Measurements from ENCODE around the gene PKP4. TPM values are rescaled to one million over a fixed set of nuclear protein-coding genes. Genes with fewer than 3 reads are reported as not detected.

Gene PKP4
- polyA plus RNA-seq, 1 donor from 2014 or later: 24.2 TPM

- no peaks in the 10 kb centered on the region for H3K79me2 ChIP-seq (replicated peaks; ENCODE audit: insufficient read depth, low read length)
- no peak overlapping the region for H3K4me3 ChIP-seq (ENCODE audit: low read length)
- H3K36me3 ChIP-seq (ENCODE audit: insufficient read depth, low read length): no peaks in the 10 kb centered on the region
- no peaks in the 10 kb centered on the region for H3F3A ChIP-seq (ENCODE audit: insufficient read depth, low read length, poor library complexity, severe bottlenecking)
- no peaks in the 10 kb centered on the region for H3K9me3 ChIP-seq (ENCODE audit: low read length)
- no peak overlapping the region for H3K4me2 ChIP-seq (ENCODE audit: low read length)
- H3K9me2 ChIP-seq (ENCODE audit: insufficient read depth, low read length): no peaks in the 10 kb centered on the region
- H4K20me1 ChIP-seq (ENCODE audit: insufficient read depth): no peaks in the 10 kb centered on the region
- H3K9ac ChIP-seq (ENCODE audit: low read length): no peak overlapping the region
- H3K27me3 ChIP-seq (ENCODE audit: insufficient read depth, low read depth, low read length): no peaks in the 10 kb centered on the region
- no peak overlapping the region for H3K27ac ChIP-seq (ENCODE audit: low read length)
- TF ChIP-seq, protein P1, sequence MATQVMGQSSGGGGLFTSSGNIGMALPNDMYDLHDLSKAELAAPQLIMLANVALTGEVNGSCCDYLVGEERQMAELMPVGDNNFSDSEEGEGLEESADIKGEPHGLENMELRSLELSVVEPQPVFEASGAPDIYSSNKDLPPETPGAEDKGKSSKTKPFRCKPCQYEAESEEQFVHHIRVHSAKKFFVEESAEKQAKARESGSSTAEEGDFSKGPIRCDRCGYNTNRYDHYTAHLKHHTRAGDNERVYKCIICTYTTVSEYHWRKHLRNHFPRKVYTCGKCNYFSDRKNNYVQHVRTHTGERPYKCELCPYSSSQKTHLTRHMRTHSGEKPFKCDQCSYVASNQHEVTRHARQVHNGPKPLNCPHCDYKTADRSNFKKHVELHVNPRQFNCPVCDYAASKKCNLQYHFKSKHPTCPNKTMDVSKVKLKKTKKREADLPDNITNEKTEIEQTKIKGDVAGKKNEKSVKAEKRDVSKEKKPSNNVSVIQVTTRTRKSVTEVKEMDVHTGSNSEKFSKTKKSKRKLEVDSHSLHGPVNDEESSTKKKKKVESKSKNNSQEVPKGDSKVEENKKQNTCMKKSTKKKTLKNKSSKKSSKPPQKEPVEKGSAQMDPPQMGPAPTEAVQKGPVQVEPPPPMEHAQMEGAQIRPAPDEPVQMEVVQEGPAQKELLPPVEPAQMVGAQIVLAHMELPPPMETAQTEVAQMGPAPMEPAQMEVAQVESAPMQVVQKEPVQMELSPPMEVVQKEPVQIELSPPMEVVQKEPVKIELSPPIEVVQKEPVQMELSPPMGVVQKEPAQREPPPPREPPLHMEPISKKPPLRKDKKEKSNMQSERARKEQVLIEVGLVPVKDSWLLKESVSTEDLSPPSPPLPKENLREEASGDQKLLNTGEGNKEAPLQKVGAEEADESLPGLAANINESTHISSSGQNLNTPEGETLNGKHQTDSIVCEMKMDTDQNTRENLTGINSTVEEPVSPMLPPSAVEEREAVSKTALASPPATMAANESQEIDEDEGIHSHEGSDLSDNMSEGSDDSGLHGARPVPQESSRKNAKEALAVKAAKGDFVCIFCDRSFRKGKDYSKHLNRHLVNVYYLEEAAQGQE (IDR thresholded peaks at IDR 0.05; ENCODE audit: borderline replicate concordance): no peak
- TF ChIP-seq TAF1 (IDR thresholded peaks at IDR 0.05; ENCODE audit: low read depth): no peak
- no peak overlapping the region for H2AFZ ChIP-seq (ENCODE audit: low read depth, low read length)
Measured at GRCh38 chr2:158575051-158575635, 118.4 kb downstream of the PKP4 start.

GRCh38 chr2:158577141-158577540 is 120.4 kb downstream of the PKP4 start:
- H3K36me3 ChIP-seq (ENCODE audit: insufficient read depth, low read length): no peaks in the 10 kb centered on the region
- H3K4me2 ChIP-seq (ENCODE audit: low read length): no peak overlapping the region
- no peaks in the 10 kb centered on the region for H3K9me3 ChIP-seq (ENCODE audit: low read length)
- H3K27me3 ChIP-seq (ENCODE audit: insufficient read depth, low read depth, low read length): no peaks in the 10 kb centered on the region
- no peaks in the 10 kb centered on the region for H4K20me1 ChIP-seq (ENCODE audit: insufficient read depth)
- no peaks in the 10 kb centered on the region for H3K9me2 ChIP-seq (ENCODE audit: insufficient read depth, low read length)
- H3K79me2 ChIP-seq (replicated peaks; ENCODE audit: insufficient read depth, low read length): no peaks in the 10 kb centered on the region
- H3K4me3 ChIP-seq (ENCODE audit: low read length): no peak overlapping the region
- no peak overlapping the region for H3K9ac ChIP-seq (ENCODE audit: low read length)
- no peak for TF ChIP-seq RAD21 (conservative IDR thresholded peaks at IDR 0.05)
- no peak for TF ChIP-seq EP300 (conservative IDR thresholded peaks at IDR 0.05; ENCODE audit: poor library complexity, severe bottlenecking)
- TF ChIP-seq POLR2AphosphoS5 (IDR thresholded peaks at IDR 0.05): no peak
- no peak for TF ChIP-seq CTCF (IDR thresholded peaks at IDR 0.05; ENCODE audit: poor library complexity, severe bottlenecking)
- no peak for TF ChIP-seq SMC3 (conservative IDR thresholded peaks at IDR 0.05; ENCODE audit: poor library complexity)
- TF ChIP-seq TAF1 (IDR thresholded peaks at IDR 0.05; ENCODE audit: low read depth): no peak
- H3K27ac ChIP-seq (ENCODE audit: low read length): no peak overlapping the region
- no peaks in the 10 kb centered on the region for H3F3A ChIP-seq (ENCODE audit: insufficient read depth, low read length, poor library complexity, severe bottlenecking)
- no peak overlapping the region for H2AFZ ChIP-seq (ENCODE audit: low read depth, low read length)

DNA sequence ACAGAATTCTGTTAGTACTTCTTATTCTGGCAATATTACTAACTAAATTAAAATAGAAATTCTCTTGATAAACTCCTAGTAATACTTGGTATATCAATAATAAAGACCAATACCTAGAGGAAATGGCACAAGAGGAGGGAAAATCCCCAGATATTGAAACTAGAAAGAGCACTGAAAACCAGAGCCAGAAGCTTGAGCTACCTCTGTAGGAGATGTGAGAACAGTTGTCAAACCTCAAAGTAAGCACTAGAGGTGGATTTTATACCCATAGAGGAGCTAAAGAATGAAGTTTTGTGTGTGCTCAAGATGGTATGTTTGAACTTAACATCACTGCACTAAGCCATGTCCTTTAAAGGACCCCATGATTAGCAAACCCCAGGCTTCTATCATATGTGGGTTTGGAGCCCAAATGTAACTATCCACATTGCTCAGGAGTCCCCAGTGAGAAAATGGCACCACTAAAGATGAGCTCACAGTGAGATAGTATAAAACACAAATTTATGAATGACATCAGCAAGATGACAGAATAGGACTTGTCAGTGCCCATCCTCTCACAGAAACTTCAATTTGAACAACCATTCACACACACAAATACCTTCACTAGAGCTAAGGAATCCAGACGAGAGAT is 122.1 kb downstream of the PKP4 start:
- no peaks in the 10 kb centered on the region for H3F3A ChIP-seq (ENCODE audit: insufficient read depth, low read length, poor library complexity, severe bottlenecking)
- H3K27ac ChIP-seq (ENCODE audit: low read length): no peak overlapping the region
- TF ChIP-seq POLR2AphosphoS5 (IDR thresholded peaks at IDR 0.05) (no peak), EP300 (conservative IDR thresholded peaks at IDR 0.05; ENCODE audit: poor library complexity, severe bottlenecking) (no peak), CTCF (IDR thresholded peaks at IDR 0.05; ENCODE audit: poor library complexity, severe bottlenecking) (no peak), SMC3 (conservative IDR thresholded peaks at IDR 0.05; ENCODE audit: poor library complexity) (no peak), RAD21 (conservative IDR thresholded peaks at IDR 0.05) (no peak), EZH2 (IDR thresholded peaks at IDR 0.05; ENCODE audit: borderline replicate concordance, insufficient read depth, low read length, poor library complexity, severe bottlenecking) (no peak), TAF1 (IDR thresholded peaks at IDR 0.05; ENCODE audit: low read depth) (no peak), MXI1 (conservative IDR thresholded peaks at IDR 0.05; ENCODE audit: poor library complexity, severe bottlenecking) (no peak)
- TF ChIP-seq, protein P1 (IDR thresholded peaks at IDR 0.05; ENCODE audit: borderline replicate concordance): no peak
- H3K36me3 ChIP-seq (ENCODE audit: insufficient read depth, low read length): no peaks in the 10 kb centered on the region
- no peak overlapping the region for H3K9ac ChIP-seq (ENCODE audit: low read length)
- no peaks in the 10 kb centered on the region for H3K9me2 ChIP-seq (ENCODE audit: insufficient read depth, low read length)
- no peak overlapping the region for H3K4me2 ChIP-seq (ENCODE audit: low read length)
- no peaks in the 10 kb centered on the region for H3K9me3 ChIP-seq (ENCODE audit: low read length)
- no peaks in the 10 kb centered on the region for H4K20me1 ChIP-seq (ENCODE audit: insufficient read depth)
- H3K4me3 ChIP-seq (ENCODE audit: low read length): no peak overlapping the region
- H3K79me2 ChIP-seq (replicated peaks; ENCODE audit: insufficient read depth, low read length): no peaks in the 10 kb centered on the region
- H3K27me3 ChIP-seq (ENCODE audit: insufficient read depth, low read depth, low read length): no peaks in the 10 kb centered on the region
- H2AFZ ChIP-seq (ENCODE audit: low read depth, low read length): no peak overlapping the region
